Measurements from ENCODE around the gene C1orf52.

DNA sequence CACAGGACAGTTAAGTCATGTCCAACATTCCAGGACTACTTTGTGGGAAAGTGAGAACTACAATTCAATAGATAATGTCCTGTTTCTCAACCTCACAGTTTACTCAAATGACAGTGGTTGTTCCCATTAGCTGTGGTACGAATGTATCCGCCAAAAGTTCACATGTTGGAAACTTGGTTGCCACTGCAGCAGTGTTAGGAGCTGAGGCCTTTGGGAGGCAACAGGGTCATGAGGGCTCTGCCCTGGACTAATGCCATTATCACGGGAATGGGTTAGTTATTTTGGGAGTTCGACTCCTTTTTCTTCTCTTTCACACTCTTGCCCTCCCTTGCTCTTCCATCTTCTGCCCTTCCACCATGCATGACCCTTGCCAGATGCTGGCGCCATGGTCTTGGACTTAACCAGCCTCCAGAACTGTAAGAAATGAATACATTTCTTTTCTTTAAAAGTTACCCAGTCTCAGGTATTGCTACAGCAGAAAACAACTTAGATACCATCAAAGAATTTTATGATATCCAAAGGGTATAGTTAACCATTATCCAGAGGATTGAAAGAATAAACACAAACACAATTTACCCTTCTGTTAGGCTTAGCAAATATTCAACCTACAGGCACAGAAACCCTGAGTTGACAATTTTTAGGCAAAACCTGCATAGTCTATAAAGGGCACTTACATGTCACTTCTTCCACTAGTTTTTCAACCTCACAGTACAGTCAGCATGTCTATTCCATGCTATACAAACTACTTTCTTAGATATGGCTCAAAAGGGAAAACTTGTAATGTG, 9.5 kb upstream of the C1orf52 start:
- TF ChIP-seq POLR2A (IDR thresholded peaks at IDR 0.05) = no peak
- TF ChIP-seq, protein P1, sequence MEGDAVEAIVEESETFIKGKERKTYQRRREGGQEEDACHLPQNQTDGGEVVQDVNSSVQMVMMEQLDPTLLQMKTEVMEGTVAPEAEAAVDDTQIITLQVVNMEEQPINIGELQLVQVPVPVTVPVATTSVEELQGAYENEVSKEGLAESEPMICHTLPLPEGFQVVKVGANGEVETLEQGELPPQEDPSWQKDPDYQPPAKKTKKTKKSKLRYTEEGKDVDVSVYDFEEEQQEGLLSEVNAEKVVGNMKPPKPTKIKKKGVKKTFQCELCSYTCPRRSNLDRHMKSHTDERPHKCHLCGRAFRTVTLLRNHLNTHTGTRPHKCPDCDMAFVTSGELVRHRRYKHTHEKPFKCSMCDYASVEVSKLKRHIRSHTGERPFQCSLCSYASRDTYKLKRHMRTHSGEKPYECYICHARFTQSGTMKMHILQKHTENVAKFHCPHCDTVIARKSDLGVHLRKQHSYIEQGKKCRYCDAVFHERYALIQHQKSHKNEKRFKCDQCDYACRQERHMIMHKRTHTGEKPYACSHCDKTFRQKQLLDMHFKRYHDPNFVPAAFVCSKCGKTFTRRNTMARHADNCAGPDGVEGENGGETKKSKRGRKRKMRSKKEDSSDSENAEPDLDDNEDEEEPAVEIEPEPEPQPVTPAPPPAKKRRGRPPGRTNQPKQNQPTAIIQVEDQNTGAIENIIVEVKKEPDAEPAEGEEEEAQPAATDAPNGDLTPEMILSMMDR (IDR thresholded peaks at IDR 0.05 in 4 of 5, conservative IDR thresholded peaks at IDR 0.05 in 1 of 5) = no peak
